Heart left ventricle (tissue), 13 donors: ENCODE measurements around the gene NCR3LG1.

ENCODE experiments used
- POLR2A ChIP-seq, 2 donors: fragments of 450-650 bp; IDR thresholded peaks; one replicate each; pipeline ENCODE4 v1.6.1; 2017; ENCODE audit warnings: antibody characterized with exemption in 2 of 2, mild to moderate bottlenecking in 2 of 2, moderate library complexity in 2 of 2
- TF ChIP-seq, protein P1 (sequence below), 12 donors: fragments of 200-600 bp; sonication (generic) in 4 of 12; IDR thresholded peaks; one replicate each; pipeline versions ENCODE4 v1.5.0 to v1.8.0; 2018 to 2022; ENCODE audit warnings: antibody characterized with exemption in 12 of 12, mild to moderate bottlenecking in 5 of 12
- donor health status: ischemic (EF 13 %, LVEDD 7.1; RV severe dilation, severe dysfunction).
- donor health status: DM: no; HTN: yes; CAD: no.
- donor health status: DM: no; HTN: no; CAD: no.
- donor health status: ischemic (EF 25% LVEDD 6.9; RV normal size, moderate dysfunction).
- donor health status: ischemic (EF 25% LVEDD 5.7; RV mildly dilated, moderate dysfunction).
- donor health status: ischemic (EF 35%, LVEDD 5.7; RV mildly dilated, moderate dysfunction).
- donor health status: nonischemic (EF 11% LVEDD 7.7; RV severe dilation, severe dysfunction).
- donor health status: DM: yes; HTN: yes; CAD: no.
- donor health status: PGD.
- donor health status: ischemic (EF 29% LVEDD 5.4; RV normal size, mild dysfunction).
- donor health status: nonischemic (EF 23%, LVEDD 6.1; RV moderate dilation, normal function).

DNA sequence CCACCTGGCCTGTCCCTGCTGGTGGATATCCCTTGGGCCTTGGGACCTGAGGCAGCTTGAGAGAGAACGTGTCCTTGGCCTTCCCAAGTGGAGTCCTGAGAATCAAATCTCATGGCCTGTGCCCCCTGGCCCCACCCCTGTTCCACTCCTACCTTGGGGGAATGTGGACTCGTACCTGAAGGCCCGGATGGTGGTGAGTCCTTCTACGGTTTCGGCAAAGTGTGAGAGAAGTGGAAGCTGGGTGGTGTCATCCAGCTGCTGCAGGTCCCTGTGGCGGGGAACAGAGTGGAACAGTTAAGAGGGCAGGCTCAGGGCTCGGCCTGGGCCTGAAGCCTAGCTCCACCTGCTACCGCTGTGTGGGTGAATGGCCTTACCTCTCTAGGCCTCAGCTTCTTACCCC lies 50.9 kb downstream of the NCR3LG1 start:
- TF ChIP-seq, protein P1, sequence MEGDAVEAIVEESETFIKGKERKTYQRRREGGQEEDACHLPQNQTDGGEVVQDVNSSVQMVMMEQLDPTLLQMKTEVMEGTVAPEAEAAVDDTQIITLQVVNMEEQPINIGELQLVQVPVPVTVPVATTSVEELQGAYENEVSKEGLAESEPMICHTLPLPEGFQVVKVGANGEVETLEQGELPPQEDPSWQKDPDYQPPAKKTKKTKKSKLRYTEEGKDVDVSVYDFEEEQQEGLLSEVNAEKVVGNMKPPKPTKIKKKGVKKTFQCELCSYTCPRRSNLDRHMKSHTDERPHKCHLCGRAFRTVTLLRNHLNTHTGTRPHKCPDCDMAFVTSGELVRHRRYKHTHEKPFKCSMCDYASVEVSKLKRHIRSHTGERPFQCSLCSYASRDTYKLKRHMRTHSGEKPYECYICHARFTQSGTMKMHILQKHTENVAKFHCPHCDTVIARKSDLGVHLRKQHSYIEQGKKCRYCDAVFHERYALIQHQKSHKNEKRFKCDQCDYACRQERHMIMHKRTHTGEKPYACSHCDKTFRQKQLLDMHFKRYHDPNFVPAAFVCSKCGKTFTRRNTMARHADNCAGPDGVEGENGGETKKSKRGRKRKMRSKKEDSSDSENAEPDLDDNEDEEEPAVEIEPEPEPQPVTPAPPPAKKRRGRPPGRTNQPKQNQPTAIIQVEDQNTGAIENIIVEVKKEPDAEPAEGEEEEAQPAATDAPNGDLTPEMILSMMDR (IDR thresholded peaks at IDR 0.05), result no peak
- no peak for TF ChIP-seq POLR2A (IDR thresholded peaks at IDR 0.05)
